ENCODE data around the gene HYAL4.

- no peak for TF ChIP-seq CTCF (IDR thresholded peaks at IDR 0.05)
- no peak for TF ChIP-seq TCF7L2 (IDR thresholded peaks at IDR 0.05; ENCODE audit: low read depth, low read length)
These were observed 26.0 kb upstream of the HYAL4 start for GRCh38 chr7:123819001-123819400.

All from Panc1 (cell line).